Stimulated activated CD4-positive, alpha-beta T cell treated with anti-CD3 and anti-CD28 coated beads, TNF-alpha, amount 100 ng/mL, for 4 hours (primary cell): ENCODE data around the gene LGR5.

Experiments
- DNase-seq, 3 experiments: peaks; one replicate each; pipeline ENCODE4 v3.0.0-alpha.2; 2020; ENCODE audit warnings: low read depth in 3 of 3

The LGR5 gene

DNA sequence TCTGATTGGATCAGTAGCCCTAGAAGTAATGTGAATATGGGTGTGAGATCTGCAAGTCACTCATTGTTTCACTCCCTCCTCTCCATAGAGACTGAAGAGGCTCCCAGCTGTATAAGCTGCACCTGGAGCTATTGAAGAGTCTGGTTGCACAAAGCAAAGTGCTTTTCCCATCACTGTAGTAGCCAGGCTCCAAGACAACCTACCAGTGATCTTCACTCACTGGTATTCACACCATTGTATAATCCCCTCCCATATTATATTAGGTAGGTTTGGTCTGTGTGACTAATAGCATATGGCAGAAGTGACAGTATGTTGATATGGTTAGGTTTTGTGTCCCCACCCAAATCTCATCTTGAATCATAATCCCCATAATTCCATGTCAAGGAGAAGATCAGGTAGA lies 159.6 kb downstream of the LGR5 start:
- DNase-seq: no peak

DNA sequence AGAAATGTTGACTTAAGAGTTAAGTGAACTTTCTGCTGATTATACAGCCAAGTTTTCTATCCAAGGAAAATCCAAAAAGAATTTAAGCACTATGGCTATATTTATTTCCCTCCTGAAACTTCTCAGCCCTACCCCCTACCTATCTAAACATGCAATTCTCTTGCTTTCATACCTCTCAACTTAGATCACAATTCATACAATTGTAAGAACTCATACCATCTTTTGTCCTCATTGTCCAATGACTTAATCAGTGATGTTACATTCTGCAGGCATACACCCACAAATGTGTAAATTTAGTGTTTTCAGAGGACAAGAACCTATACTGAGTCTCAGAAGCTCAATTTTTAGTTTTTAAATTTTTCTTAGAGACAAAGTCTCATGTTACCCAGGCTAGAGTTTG lies 161.9 kb downstream of the LGR5 start:
- no peak for DNase-seq

DNA sequence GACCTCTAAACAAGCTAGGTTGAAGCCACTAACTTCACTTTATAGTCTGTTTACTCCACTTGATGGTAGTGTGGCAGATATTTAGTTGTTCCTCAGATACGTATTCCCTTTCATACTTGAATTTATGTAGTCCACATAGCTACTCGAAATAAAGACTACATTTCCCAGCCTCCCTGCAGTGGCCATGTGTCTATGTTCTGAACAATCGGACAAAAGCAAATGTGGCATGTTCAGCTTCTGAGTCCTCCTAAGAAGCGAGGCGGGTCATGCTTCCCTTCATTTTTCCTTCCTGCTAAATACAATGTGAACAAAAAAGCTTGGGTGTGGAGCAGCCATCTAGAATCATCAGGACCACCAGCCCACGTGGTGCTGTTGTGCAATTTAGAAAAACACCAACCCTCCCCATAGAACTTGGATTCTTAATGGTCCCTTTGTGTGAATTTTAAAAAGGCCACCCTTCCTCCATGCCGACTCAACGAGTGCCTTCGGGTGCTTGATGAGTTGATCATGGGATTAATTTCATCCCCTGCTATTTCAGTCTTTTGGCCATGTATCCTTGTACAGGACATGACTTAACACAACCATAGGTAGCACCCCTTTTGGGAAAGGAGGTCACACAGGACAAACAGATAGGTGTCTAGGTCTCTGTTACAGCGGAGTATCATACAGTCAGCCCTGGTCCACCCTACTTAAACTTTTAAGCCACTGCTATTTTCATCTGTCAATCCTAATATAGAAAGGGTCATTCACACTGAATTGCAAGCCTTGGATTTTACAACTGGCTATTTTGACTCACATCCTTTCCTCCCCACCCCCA lies 163.4 kb downstream of the LGR5 start:
- no peak for DNase-seq

DNA sequence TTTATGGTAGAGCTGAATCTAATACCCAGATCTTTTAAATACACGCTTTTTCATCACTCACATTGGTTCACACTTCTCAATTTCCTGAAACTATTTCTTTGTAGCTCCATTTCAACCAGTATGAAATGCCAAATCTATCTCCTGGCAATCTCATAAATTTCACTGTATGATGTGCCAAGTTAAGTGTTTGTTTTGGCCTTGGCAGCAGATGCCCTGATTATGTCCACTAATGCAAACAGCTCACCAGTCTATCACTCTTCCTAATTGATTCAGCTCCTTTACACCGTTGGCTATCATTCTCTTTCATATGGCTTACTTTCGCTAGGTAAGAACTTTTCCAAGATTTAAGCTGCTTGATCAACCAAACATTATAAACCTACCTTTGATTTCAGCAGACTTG lies 165.4 kb downstream of the LGR5 start:
- no peak for DNase-seq

DNA sequence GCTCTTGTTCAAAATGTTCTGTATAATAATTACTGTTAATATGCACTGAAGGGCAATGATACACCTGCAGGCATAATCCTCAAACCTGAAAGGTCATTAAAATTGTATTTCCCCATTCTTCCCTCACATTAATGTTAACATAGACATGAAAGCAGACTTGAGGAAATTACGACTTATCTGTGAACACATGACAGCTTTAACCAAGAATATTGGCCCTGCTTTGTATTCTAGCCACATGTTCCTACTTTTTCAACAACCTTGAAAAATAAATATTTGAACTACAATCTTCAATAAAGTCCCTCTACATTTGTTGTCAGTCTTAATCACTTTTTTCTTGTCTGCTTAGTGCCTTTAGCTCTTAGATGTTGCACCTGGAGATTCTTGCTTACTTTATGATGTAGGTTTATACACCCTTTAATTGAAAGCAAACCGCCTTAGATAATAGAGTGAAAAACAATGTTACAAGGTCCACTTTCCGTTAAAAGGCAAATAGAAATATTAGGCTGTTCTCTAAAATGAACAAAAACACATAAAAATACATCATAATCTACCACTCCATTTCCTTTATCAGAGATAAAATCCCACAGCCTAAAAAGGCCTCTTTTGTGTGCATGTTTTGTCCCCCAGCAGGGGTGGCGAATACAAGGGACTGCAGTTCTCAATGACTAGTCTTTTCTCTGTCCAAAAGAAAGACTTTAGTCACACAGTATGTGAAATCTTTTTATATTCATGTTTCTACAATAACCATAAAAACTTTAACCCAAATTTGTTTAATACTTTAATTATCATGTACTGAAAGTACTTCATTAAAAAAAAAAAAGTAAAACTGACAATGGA lies 168.1 kb downstream of the LGR5 start:
- no peak for DNase-seq

DNA sequence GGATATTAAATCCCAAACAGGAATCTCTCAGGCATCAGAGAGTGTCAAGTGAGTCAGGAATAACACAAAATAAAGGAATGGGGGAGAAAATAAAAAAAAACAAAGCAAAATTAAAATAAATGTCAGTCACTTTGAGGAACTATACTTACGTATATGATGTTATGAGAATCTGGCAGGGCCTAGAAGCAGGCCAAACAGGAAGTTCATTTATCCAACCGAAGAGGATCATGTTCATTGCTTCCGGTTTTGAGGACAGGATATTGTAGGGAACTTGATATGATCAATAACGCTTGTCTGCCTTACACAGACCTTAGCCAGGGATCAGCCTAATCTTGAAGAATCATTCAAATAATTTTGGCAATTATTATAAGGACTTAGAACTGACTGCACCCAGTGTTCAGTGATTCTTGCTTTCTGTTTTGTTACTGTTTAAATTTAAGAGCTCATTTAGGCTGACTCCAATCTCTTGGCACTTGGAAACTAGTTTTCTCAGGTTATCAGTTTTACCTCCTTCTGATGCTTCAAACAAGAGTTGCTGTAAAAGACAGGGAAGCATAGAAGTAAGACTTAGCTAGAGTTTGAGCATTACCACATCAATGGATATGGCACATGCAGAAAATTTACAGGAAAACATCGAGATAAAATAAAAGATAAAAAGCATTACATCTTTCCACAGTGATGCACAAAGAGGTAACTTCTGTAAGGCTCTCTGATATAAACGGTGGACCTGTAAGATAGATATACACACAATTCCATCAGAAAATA lies 170.6 kb downstream of the LGR5 start:
- DNase-seq: no peak

DNA sequence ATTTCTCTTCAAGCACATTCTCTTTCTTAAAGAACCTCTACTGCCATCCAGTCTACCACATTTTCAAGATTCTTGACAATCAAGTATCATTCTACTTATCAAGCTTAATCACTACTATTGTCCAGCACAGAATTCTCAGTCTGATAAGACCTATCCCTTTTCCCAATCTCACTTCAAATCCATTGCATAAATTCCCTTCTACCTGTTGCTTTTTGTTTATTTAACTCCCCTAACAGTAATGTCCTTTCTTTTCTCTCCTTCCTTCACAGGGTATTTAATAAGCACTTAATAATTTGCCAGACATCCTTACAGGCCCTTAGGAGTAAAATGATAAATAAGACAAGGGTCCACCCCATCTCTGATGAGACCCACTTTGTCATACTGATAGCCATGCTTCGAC lies 182.3 kb downstream of the LGR5 start:
- no peak for DNase-seq

DNA sequence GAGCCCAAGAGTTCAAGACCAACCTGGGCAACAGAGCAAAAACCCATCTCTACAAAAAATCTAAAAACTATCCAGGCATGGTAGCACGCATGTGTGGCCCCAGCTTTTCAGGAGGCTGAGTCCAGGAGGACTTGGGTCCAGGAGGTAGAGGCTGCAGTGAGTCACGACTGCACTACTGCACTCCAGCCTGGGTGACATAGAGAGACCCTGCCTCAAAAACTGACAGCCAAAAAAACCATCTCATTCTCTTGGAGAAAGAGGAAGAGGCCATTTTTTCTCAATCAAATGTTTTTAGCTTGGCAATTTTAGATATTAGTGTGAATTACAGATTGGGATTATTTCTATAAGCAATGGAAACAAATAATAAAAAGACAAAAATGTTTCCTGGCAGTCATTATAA lies 185.9 kb downstream of the LGR5 start:
- DNase-seq: no peak

DNA sequence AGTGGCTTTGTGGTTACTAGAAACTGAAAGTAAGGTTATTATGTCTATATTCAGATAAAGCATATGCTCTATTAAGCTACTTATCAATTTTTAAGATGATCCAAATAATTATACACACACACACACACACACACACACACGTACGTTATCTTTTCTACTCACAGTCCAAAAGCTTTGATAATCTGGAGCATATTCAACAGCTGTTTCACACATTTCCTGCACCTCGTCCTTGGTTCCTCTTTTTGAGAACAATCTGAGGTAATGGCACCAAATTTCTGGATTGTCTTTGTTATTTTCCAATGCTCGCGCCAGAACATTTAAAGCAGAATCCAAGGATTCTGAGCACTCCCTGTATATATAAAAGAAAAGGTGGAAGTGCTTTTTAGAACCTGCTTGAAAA lies 186.5 kb downstream of the LGR5 start:
- DNase-seq: no peak

DNA sequence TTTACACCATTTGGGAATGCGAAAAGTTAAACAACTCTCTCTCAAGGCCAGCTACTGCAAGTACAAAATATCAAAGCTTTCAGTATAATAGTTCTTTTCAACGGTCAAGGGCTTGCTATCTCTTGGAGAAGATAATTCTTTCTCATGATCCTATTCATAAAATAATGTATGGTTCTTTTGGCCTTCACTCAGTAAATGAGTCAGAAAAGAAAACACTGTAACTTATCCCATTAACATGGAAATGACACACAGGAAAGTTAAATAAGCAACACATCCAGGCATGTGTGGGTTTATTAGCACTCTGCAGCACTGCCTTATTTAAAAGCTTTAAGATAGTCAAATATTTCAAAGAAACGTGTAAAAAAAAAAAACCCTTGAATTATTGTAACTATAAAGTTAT lies 187.2 kb downstream of the LGR5 start:
- DNase-seq: no peak

DNA sequence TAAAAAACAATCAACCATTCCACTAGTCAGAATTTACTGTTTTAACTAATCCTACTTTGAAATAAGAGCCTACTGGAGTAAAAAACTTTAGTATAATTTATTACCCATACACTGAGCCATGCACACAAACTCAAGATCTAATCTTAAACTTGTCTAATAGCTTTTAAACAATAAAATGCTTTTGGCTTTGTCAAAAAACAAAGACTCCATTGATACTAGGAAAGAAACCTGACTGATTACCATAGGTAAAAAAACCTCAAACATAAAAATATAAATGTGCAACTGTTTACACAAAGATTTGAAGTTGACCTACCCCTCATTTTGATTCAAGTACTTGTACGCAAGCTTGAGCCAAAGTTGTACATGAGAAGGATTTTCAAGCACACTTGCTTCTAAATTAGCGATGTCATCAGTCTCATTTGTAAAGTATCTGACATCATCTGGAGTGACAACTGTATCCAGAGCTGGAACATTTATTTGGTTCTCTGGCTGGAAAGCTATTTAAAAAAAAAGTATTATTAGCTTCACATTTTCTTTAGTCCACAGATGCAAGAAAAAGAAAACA lies 187.9 kb downstream of the LGR5 start:
- no peak for DNase-seq
